GM12878 (cell line): ENCODE data around the gene MSMB. TPM values are rescaled to one million over a fixed set of nuclear protein-coding genes. Genes with fewer than 3 reads are reported as not detected.

ENCODE experiments used
- ATAC-seq: fragments of 200-7000 bp; cut with Tn5 transposase; 3 replicates; pipeline ENCODE4 v1.9.1; 2020; ENCODE audit warnings: mild to moderate bottlenecking, moderate library complexity
- BruUV-seq: library from RNA; stranded (reverse); fragments of 400-500 nt; replicated peaks from 2 replicates; lab custom pipeline; 2021; lab: Mats Ljungman, UMichigan
- CTCF ChIA-PET: fragments of 300-600 bp; sonication (Branson Sonifier 250); formaldehyde crosslinking; extraction: SDS; loops from one replicate; lab custom pipeline; 2021; ENCODE audit warnings: inconsistent platforms; lab: Yijun Ruan, JAX
- POLR2A ChIA-PET: fragments of 350-600 bp; formaldehyde crosslinking; extraction: SDS; loops from one replicate; lab custom pipeline; 2021; ENCODE audit warnings: inconsistent platforms; lab: Charles Lee
- RAD21 ChIA-PET: fragments of 300-600 bp; sonication (Branson Sonifier 250); formaldehyde crosslinking; loops from one replicate; lab custom pipeline; 2023; ENCODE audit warnings: antibody characterized with exemption; ENCODE audit not compliant: unreplicated experiment; lab: Charles Lee
- SMC1A ChIA-PET: fragments of 300-600 bp; sonication (Branson Sonifier 250); formaldehyde crosslinking; loops from one replicate; lab custom pipeline; 2023; ENCODE audit not compliant: unreplicated experiment, uncharacterized antibody; lab: Charles Lee
- DNase-seq: peaks from one replicate; pipeline ENCODE4 v3.0.0-alpha.2; 2011; ENCODE audit warnings: low read depth, low spot score
- FAIRE-seq: peaks from 3 replicates; lab custom pipeline; 2011; peaks lifted over from hg19 to GRCh38; lab: Jason Lieb, UNC
- H2AFZ ChIP-seq: 2 replicates; pipeline ENCODE4 v1.6.0; 2011; ENCODE audit warnings: low read depth, low read length, control low read depth; ENCODE audit not compliant: control insufficient read depth
- H3K27ac ChIP-seq: 2 replicates; pipeline ENCODE4 v1.5.1; 2011; ENCODE audit warnings: control low read depth; ENCODE audit not compliant: control insufficient read depth, insufficient read depth
- H3K27me3 ChIP-seq, 2 experiments: replicated peaks in 1 of 2; 2 replicates each; pipeline versions ENCODE4 v1.6.0 to v1.6.1; 2011; ENCODE audit warnings: low read length in 1 of 2; ENCODE audit not compliant: control insufficient read depth in 2 of 2, insufficient read depth in 2 of 2
- H3K36me3 ChIP-seq, 2 experiments: 2 replicates each; pipeline ENCODE4 v1.5.1; 2011; ENCODE audit warnings: low read length in 1 of 2; ENCODE audit not compliant: control insufficient read depth in 2 of 2, insufficient read depth in 2 of 2
- H3K4me1 ChIP-seq: 2 replicates; pipeline ENCODE4 v1.6.1; 2011; ENCODE audit warnings: mild to moderate bottlenecking, low read length, moderate library complexity, mixed read lengths; ENCODE audit not compliant: control insufficient read depth, insufficient read depth
- H3K4me2 ChIP-seq: 2 replicates; pipeline ENCODE4 v1.6.0; 2011; ENCODE audit warnings: control low read depth; ENCODE audit not compliant: control insufficient read depth, insufficient read depth
- H3K4me3 ChIP-seq: fragments of 200-600 bp; sonication (generic); 2 replicates; pipeline ENCODE4 v1.5.1; 2016
- H3K79me2 ChIP-seq: 2 replicates; pipeline ENCODE4 v1.6.0; 2011; ENCODE audit warnings: low read length; ENCODE audit not compliant: control insufficient read depth, insufficient read depth
- H3K9ac ChIP-seq: 2 replicates; pipeline ENCODE4 v1.8.0; 2011; ENCODE audit warnings: low read length, control low read depth, mixed read lengths; ENCODE audit not compliant: control insufficient read depth, insufficient read depth
- H3K9me3 ChIP-seq: replicated peaks from 3 replicates; pipeline ENCODE4 v1.5.1; 2011; ENCODE audit warnings: mild to moderate bottlenecking, low read length; ENCODE audit not compliant: control insufficient read depth, insufficient read depth
- H4K20me1 ChIP-seq: 2 replicates; pipeline ENCODE4 v1.6.0; 2011; ENCODE audit not compliant: control insufficient read depth, insufficient read depth
- ATF7 ChIP-seq: fragments of 450-650 bp; IDR thresholded peaks from 2 replicates; pipeline ENCODE4 v1.6.1; 2016; ENCODE audit warnings: low read depth, mild to moderate bottlenecking
- CBX5 ChIP-seq: sonication (generic); IDR thresholded peaks from 2 replicates; pipeline ENCODE4 v1.6.1; 2016; ENCODE audit warnings: low read depth, moderate library complexity, mild to moderate bottlenecking, inconsistent platforms
- CREB1 ChIP-seq: IDR thresholded peaks from 2 replicates; pipeline ENCODE4 v1.6.1; 2012; ENCODE audit warnings: low read depth, mild to moderate bottlenecking, inconsistent platforms
- ESRRA ChIP-seq: IDR thresholded peaks from 2 replicates; pipeline ENCODE4 v1.6.1; 2012; ENCODE audit warnings: mild to moderate bottlenecking, low read length, improper control_type of control experiment
- HDGF ChIP-seq: fragments of 450-650 bp; IDR thresholded peaks from 2 replicates; pipeline ENCODE4 v1.6.1; 2016; ENCODE audit warnings: antibody characterized with exemption
- MXI1 ChIP-seq: fragments of 150-350 bp; IDR thresholded peaks from 2 replicates; pipeline ENCODE4 v1.6.1; 2011; ENCODE audit warnings: low read depth, mild to moderate bottlenecking, inconsistent platforms, low read length, improper control_type of control experiment
- NRF1 ChIP-seq: conservative IDR thresholded peaks from 2 replicates; pipeline ENCODE4 v1.6.1; 2011; ENCODE audit warnings: mild to moderate bottlenecking, low read depth, low read length, improper control_type of control experiment
- POLR2AphosphoS2 ChIP-seq: IDR thresholded peaks from 2 replicates; pipeline ENCODE4 v1.6.1; 2011; ENCODE audit warnings: low read depth, mild to moderate bottlenecking, low read length, improper control_type of control experiment, moderate library complexity
- RB1 ChIP-seq: fragments of 450-650 bp; formaldehyde crosslinking; IDR thresholded peaks from 2 replicates; pipeline ENCODE4 v1.6.1; 2017; ENCODE audit warnings: mild to moderate bottlenecking, borderline replicate concordance
- RELA ChIP-seq: fragments of 450-650 bp; IDR thresholded peaks from 2 replicates; pipeline ENCODE4 v1.8.0; 2014; ENCODE audit warnings: borderline replicate concordance; ENCODE audit not compliant: partially characterized antibody
- SREBF1 ChIP-seq: IDR thresholded peaks from 2 replicates; pipeline ENCODE4 v1.6.1; 2012; ENCODE audit warnings: mild to moderate bottlenecking, low read length
- ZNF217 ChIP-seq: fragments of 450-650 bp; IDR thresholded peaks from 2 replicates; pipeline ENCODE4 v1.6.1; 2017; ENCODE audit warnings: antibody characterized with exemption, mild to moderate bottlenecking
- WGBS: methylation state at CpG from one replicate; pipeline ENCODE4 v1.1.6; 2016; ENCODE audit warnings: low lambda C conversion rate; ENCODE audit not compliant: insufficient replicate concordance, insufficient coverage; ENCODE audit errors: missing lambda C conversion rate; 5-methylcytosine and 5-hydroxymethylcytosine counted together
- in situ Hi-C: fragments of 300-500 bp; cut with MboI; formaldehyde crosslinking; loops from 9 replicates; pipeline ENCODE4 v1.14.3; 2018; ENCODE audit warnings: mixed read lengths
- intact Hi-C: fragments of 100-400 bp; cut with micrococcal nuclease; formaldehyde crosslinking; loops from one replicate; pipeline ENCODE4 v1.14.2; 2022; ENCODE audit not compliant: unreplicated experiment
- polyA plus RNA-seq, 11 experiments: library from polyadenylated mRNA; depleted of rRNA in 4 of 11; unstranded in 6 of 11; stranded (reverse) in 5 of 11; fragments of >200 nt; fragmentation: Nextera tagmentation in 4 of 11; fragmentation: Illumina TruSeq in 1 of 11; extraction: Ambion mirVana in 4 of 11; extraction: Trizol in 1 of 11; gene quantifications; 1 replicate in 1 of 11; 2 replicates in 10 of 11; pipeline versions ENCODE4 v1.2.1 to v1.2.3, GENCODE V29; 2011 to 2016; ENCODE audit warnings: inconsistent platforms in 2 of 11, missing spikeins in 2 of 11, low read depth in 1 of 11
- total RNA-seq, 4 experiments: library from RNA; depleted of rRNA in 3 of 4; stranded (reverse); fragments of >200 nt in 3 of 4; fragmentation: Illumina TruSeq in 1 of 4; extraction: Trizol in 1 of 4; gene quantifications; 2 replicates each; pipeline versions ENCODE4 v1.2.1 to v1.2.3, GENCODE V29; 2013 to 2021
- TF ChIP-seq, protein P1 (sequence below): fragments of 450-650 bp; IDR thresholded peaks from 2 replicates; pipeline ENCODE4 v1.6.1; 2017; ENCODE audit warnings: mild to moderate bottlenecking
- TF ChIP-seq, protein P2 (sequence below): fragments of 450-650 bp; IDR thresholded peaks from 2 replicates; pipeline ENCODE4 v1.6.1; 2017; ENCODE audit warnings: low read depth, mild to moderate bottlenecking, moderate library complexity
- TF ChIP-seq, protein P3 (sequence below), 3 experiments: IDR thresholded peaks in 2 of 3; conservative IDR thresholded peaks in 1 of 3; 2 replicates each; pipeline ENCODE4 v1.5.1; 2011; ENCODE audit warnings: low read depth in 3 of 3, low read length in 3 of 3, mild to moderate bottlenecking in 3 of 3, control low read depth in 2 of 3, moderate library complexity in 2 of 3, inconsistent platforms in 1 of 3, mixed read lengths in 1 of 3; ENCODE audit not compliant: control insufficient read depth in 2 of 3, insufficient read depth in 1 of 3; ENCODE audit errors: extremely low read depth in 1 of 3
- TF ChIP-seq, protein P4 (sequence below): fragments of 450-650 bp; IDR thresholded peaks from 2 replicates; pipeline ENCODE4 v1.6.1; 2017; ENCODE audit warnings: borderline replicate concordance

The MSMB gene
- total and polyA plus RNA-seq, 10 of the 15 experiments (the other 5 are each of a cell fraction or from before 2014, with no cell fraction given) = not detected

DNA sequence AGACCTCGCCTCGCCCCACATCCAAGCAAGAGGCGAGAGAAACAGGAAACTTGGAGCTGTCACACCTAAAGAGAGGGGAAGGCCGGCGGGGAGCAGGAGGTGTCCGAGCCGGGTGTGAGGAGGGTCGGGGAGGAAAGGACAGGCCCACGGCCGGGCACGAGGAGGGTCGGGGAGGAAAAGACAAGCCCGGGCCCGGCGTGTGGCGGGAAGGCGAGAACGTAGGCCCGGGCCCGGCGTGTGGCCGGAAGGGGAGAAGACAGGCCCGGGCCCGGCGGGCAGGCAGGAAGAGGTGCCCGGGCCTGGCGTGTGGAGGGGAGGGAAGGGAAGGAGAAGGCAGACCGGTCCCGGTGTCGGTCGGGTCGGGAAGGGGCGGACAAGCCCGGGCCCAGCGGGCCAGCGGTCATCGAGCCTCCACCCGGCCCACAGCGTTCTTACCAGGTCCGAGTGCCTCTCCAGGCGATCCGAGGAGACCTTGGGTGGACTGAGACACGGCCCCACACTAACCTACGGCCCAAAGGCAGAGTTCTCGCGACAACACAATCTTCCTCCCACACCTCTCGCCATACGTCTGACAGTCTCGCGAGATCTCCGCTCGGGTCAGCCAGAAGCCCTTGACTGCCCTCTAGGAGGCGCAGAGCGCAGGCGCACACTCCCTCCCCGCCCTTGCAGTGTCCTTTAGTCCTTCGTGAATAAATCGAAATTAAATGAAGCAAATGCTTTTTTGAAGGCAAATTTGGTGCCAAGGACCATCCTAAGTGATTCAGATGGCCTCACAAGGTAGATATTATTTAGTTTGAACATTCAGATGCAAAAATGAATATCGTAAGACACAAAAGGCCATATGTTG lies 15.8 kb downstream of the MSMB start, which contains the start of gene NCOA4:
TSS of gene NCOA4 (minus strand) at position 533 of the 847 bp plus-strand sequence. CDS start 13,943 bp downstream, outside the sequence.
- CTCF ChIA-PET = interaction anchor here (1.5 to 4.5 kb wide), 10 partner anchors 9 to 795 kb away, joined by 3 to 60 read pairs (median 10); partner anchors contain the start of gene ZFAND4
- no peak for FAIRE-seq
- DNase-seq = peak; percentile 95
- Histone ChIP-seq H4K20me1 (no peaks in the 10 kb centered on the region), H3K27ac (peak within 1 kb of the TSS; percentile 80), H3K9me3 (no peaks in the 10 kb centered on the region), H3K4me1 (no peaks in the 10 kb centered on the region; the same call in none of the 2 replicates), H3K79me2 (peaks cover 49% of the 10 kb centered on the region), H3K36me3 (no peaks in the 10 kb centered on the region), H3K27me3 (no peaks in the 10 kb centered on the region), H3K9ac (peak within 1 kb of the TSS; percentile 89), H3K4me3 (peak within 1 kb of the TSS; percentile 73), H3K4me2 (peak within 1 kb of the TSS; percentile 95), H2AFZ (peak within 1 kb of the TSS; percentile 97)
- in situ Hi-C loops = no loop called here
- RAD21 ChIA-PET = interaction anchor here (0.9 to 1.8 kb wide), 2 partner anchors 47 to 780 kb away, joined by 3 to 9 read pairs; no protein-coding TSS in a partner anchor
- 2% methylated on average over 50 of the region's 59 CpGs for WGBS
- SMC1A ChIA-PET = interaction anchor here (2.3 kb wide), 1 partner anchor 13 kb away, joined by 12 read pairs; no protein-coding TSS in a partner anchor
- ATAC-seq = peak; percentile 97
- intact Hi-C loops = no loop called here
- no TSS peak for BruUV-seq
- POLR2A ChIA-PET = interaction anchor here (1.3 kb wide), 1 partner anchor 24 kb away, joined by 4 read pairs; no protein-coding TSS in a partner anchor
- TF ChIP-seq CREB1 (no peak), POLR2AphosphoS2 (peak; percentile 80; the same call in 1 of the 2 replicates), RELA (peak; percentile 10), CBX5 (no peak), ZNF217 (no peak), ESRRA (no peak), HDGF (no peak; the same call in 1 of the 2 replicates), SREBF1 (no peak), MXI1 (peak; percentile 81; the same call in 1 of the 2 replicates), RB1 (no peak; the same call in 1 of the 2 replicates), ATF7 (no peak; the same call in 1 of the 2 replicates), NRF1 (peak; percentile 56)
- TF ChIP-seq, protein P1, sequence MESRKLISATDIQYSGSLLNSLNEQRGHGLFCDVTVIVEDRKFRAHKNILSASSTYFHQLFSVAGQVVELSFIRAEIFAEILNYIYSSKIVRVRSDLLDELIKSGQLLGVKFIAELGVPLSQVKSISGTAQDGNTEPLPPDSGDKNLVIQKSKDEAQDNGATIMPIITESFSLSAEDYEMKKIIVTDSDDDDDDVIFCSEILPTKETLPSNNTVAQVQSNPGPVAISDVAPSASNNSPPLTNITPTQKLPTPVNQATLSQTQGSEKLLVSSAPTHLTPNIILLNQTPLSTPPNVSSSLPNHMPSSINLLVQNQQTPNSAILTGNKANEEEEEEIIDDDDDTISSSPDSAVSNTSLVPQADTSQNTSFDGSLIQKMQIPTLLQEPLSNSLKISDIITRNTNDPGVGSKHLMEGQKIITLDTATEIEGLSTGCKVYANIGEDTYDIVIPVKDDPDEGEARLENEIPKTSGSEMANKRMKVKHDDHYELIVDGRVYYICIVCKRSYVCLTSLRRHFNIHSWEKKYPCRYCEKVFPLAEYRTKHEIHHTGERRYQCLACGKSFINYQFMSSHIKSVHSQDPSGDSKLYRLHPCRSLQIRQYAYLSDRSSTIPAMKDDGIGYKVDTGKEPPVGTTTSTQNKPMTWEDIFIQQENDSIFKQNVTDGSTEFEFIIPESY = no peak
- TF ChIP-seq, protein P2, sequence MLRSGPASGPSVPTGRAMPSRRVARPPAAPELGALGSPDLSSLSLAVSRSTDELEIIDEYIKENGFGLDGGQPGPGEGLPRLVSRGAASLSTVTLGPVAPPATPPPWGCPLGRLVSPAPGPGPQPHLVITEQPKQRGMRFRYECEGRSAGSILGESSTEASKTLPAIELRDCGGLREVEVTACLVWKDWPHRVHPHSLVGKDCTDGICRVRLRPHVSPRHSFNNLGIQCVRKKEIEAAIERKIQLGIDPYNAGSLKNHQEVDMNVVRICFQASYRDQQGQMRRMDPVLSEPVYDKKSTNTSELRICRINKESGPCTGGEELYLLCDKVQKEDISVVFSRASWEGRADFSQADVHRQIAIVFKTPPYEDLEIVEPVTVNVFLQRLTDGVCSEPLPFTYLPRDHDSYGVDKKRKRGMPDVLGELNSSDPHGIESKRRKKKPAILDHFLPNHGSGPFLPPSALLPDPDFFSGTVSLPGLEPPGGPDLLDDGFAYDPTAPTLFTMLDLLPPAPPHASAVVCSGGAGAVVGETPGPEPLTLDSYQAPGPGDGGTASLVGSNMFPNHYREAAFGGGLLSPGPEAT = 0 out of 2 replicates have a peak, but pooled peaks have one; percentile 49
- TF ChIP-seq, protein P3, sequence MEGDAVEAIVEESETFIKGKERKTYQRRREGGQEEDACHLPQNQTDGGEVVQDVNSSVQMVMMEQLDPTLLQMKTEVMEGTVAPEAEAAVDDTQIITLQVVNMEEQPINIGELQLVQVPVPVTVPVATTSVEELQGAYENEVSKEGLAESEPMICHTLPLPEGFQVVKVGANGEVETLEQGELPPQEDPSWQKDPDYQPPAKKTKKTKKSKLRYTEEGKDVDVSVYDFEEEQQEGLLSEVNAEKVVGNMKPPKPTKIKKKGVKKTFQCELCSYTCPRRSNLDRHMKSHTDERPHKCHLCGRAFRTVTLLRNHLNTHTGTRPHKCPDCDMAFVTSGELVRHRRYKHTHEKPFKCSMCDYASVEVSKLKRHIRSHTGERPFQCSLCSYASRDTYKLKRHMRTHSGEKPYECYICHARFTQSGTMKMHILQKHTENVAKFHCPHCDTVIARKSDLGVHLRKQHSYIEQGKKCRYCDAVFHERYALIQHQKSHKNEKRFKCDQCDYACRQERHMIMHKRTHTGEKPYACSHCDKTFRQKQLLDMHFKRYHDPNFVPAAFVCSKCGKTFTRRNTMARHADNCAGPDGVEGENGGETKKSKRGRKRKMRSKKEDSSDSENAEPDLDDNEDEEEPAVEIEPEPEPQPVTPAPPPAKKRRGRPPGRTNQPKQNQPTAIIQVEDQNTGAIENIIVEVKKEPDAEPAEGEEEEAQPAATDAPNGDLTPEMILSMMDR (IDR thresholded peaks at IDR 0.05 in 2 of 3, conservative IDR thresholded peaks at IDR 0.05 in 1 of 3; ENCODE audit: control insufficient read depth in 2 of 3, extremely low read depth in 1 of 3, insufficient read depth in 1 of 3, low read depth in 3 of 3, low read length in 3 of 3) = peak; percentile 82 to 90 (median 86)
- TF ChIP-seq, protein P4, sequence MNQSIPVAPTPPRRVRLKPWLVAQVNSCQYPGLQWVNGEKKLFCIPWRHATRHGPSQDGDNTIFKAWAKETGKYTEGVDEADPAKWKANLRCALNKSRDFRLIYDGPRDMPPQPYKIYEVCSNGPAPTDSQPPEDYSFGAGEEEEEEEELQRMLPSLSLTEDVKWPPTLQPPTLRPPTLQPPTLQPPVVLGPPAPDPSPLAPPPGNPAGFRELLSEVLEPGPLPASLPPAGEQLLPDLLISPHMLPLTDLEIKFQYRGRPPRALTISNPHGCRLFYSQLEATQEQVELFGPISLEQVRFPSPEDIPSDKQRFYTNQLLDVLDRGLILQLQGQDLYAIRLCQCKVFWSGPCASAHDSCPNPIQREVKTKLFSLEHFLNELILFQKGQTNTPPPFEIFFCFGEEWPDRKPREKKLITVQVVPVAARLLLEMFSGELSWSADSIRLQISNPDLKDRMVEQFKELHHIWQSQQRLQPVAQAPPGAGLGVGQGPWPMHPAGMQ = peak; percentile 94
